HG03342 (cell line): ENCODE measurements around the gene EYS.

ENCODE experiments used
- ATAC-seq: cut with Tn5 transposase; IDR thresholded peaks from one replicate; pipeline ENCODE4 v1.9.1; 2021; ENCODE audit warnings: mild to moderate bottlenecking, moderate library complexity; ENCODE audit not compliant: unreplicated experiment

The EYS gene

GRCh38 chr6:64874776-64875175 is 832.2 kb downstream of the EYS start:
- no peak for ATAC-seq

GRCh38 chr6:64872633-64873032 is 834.4 kb downstream of the EYS start:
- no peak for ATAC-seq

- ATAC-seq = no peak
Measured at GRCh38 chr6:64861039-64861651, 845.9 kb downstream of the EYS start.

- no peak for ATAC-seq
Measured at GRCh38 chr6:64860203-64860602, 846.8 kb downstream of the EYS start.

GRCh38 chr6:64850121-64850520 is 856.9 kb downstream of the EYS start:
- no peak for ATAC-seq

GRCh38 chr6:64848467-64848866 is 858.6 kb downstream of the EYS start:
- ATAC-seq = no peak

GRCh38 chr6:64847396-64847795 is 859.6 kb downstream of the EYS start:
- no peak for ATAC-seq

- no peak for ATAC-seq
Measured at GRCh38 chr6:64838726-64839125, 868.3 kb downstream of the EYS start.

GRCh38 chr6:64831680-64832079 is 875.3 kb downstream of the EYS start:
- no peak for ATAC-seq

- ATAC-seq = no peak
Measured at GRCh38 chr6:64817525-64817924, 889.5 kb downstream of the EYS start.

GRCh38 chr6:64815718-64816117 is 891.3 kb downstream of the EYS start:
- no peak for ATAC-seq

- ATAC-seq = no peak
Measured at GRCh38 chr6:64812138-64812537, 894.9 kb downstream of the EYS start.

- no peak for ATAC-seq
Measured at GRCh38 chr6:64811119-64811518, 895.9 kb downstream of the EYS start.

- no peak for ATAC-seq
Measured at GRCh38 chr6:64807785-64808184, 899.2 kb downstream of the EYS start.

GRCh38 chr6:64803470-64804166 is 903.4 kb downstream of the EYS start:
- ATAC-seq = no peak

- ATAC-seq = no peak
Measured at GRCh38 chr6:64792534-64792933, 914.5 kb downstream of the EYS start.

GRCh38 chr6:64789476-64789875 is 917.5 kb downstream of the EYS start:
- ATAC-seq = no peak

- ATAC-seq = no peak
Measured at GRCh38 chr6:64786736-64787135, 920.3 kb downstream of the EYS start.

GRCh38 chr6:64782877-64783276 is 924.1 kb downstream of the EYS start:
- ATAC-seq = no peak

- no peak for ATAC-seq
Measured at GRCh38 chr6:64777941-64778785, 928.9 kb downstream of the EYS start.

GRCh38 chr6:64776359-64776758 is 930.7 kb downstream of the EYS start:
- ATAC-seq = no peak

- ATAC-seq = no peak
Measured at GRCh38 chr6:64774881-64775280, 932.1 kb downstream of the EYS start.
